UCSD-AML1 (cell line): ENCODE measurements around the gene DGKB.

Experiments used
- DNase-seq: peaks from one replicate; lab custom pipeline; 2025; ENCODE audit not compliant: unreplicated experiment; lab: John Stamatoyannopoulos, UW

DGKB gene

GRCh38 chr7:14407246-14408015 is 495.1 kb downstream of the DGKB start:
- DNase-seq, result no peak

GRCh38 chr7:14403587-14403986 is 499.0 kb downstream of the DGKB start:
- DNase-seq, result no peak

GRCh38 chr7:14400271-14400670 is 502.3 kb downstream of the DGKB start:
- DNase-seq, result no peak

- DNase-seq, result no peak
These were observed 504.0 kb downstream of the DGKB start for GRCh38 chr7:14398526-14398925.

GRCh38 chr7:14395860-14396259 is 506.7 kb downstream of the DGKB start:
- no peak for DNase-seq

- no peak for DNase-seq
These were observed 507.8 kb downstream of the DGKB start for GRCh38 chr7:14394786-14395185.

GRCh38 chr7:14389595-14389994 is 513.0 kb downstream of the DGKB start:
- DNase-seq, result no peak

GRCh38 chr7:14389181-14389591 is 513.4 kb downstream of the DGKB start:
- no peak for DNase-seq

- DNase-seq, result no peak
These were observed 517.5 kb downstream of the DGKB start for GRCh38 chr7:14385074-14385473.

- no peak for DNase-seq
These were observed 520.6 kb downstream of the DGKB start for GRCh38 chr7:14381936-14382335.

- no peak for DNase-seq
These were observed 521.2 kb downstream of the DGKB start for GRCh38 chr7:14381306-14381705.

GRCh38 chr7:14380881-14381280 is 521.7 kb downstream of the DGKB start:
- DNase-seq, result no peak

GRCh38 chr7:14377646-14378266 is 524.8 kb downstream of the DGKB start:
- no peak for DNase-seq

GRCh38 chr7:14376711-14377110 is 525.8 kb downstream of the DGKB start:
- DNase-seq, result no peak

- no peak for DNase-seq
These were observed 526.6 kb downstream of the DGKB start for GRCh38 chr7:14375998-14376397.

- no peak for DNase-seq
These were observed 528.2 kb downstream of the DGKB start for GRCh38 chr7:14374336-14374735.

- DNase-seq, result no peak
These were observed 534.3 kb downstream of the DGKB start for GRCh38 chr7:14368285-14368684.

- DNase-seq, result no peak
These were observed 551.4 kb downstream of the DGKB start for GRCh38 chr7:14351167-14351566.

- DNase-seq, result no peak
These were observed 561.3 kb downstream of the DGKB start for GRCh38 chr7:14341200-14341775.

GRCh38 chr7:14340393-14341074 is 562.0 kb downstream of the DGKB start:
- no peak for DNase-seq

GRCh38 chr7:14339861-14340260 is 562.7 kb downstream of the DGKB start:
- no peak for DNase-seq

- DNase-seq, result no peak
These were observed 566.3 kb downstream of the DGKB start for GRCh38 chr7:14336256-14336655.
